H1 (cell line): ENCODE measurements around the gene GBGT1. TPM values are rescaled to one million over a fixed set of nuclear protein-coding genes. Genes with fewer than 3 reads are reported as not detected.

Experiments used
- BCL11A ChIP-seq, 2 experiments: IDR thresholded peaks; one replicate each; pipeline ENCODE4 v1.6.1; 2011; ENCODE audit warnings: low read depth in 2 of 2, low read length in 2 of 2, mild to moderate bottlenecking in 2 of 2
- FOSL1 ChIP-seq: IDR thresholded peaks from 2 replicates; pipeline ENCODE4 v1.6.1; 2011; ENCODE audit warnings: mild to moderate bottlenecking, low read depth, low read length, moderate library complexity; ENCODE audit not compliant: insufficient read depth
- HDAC2 ChIP-seq, 2 experiments: fragments of 300-600 bp in 1 of 2; sonication (generic) in 1 of 2; IDR thresholded peaks; 2 replicates each; pipeline ENCODE4 v1.6.1; 2011 to 2012; ENCODE audit warnings: low read depth in 2 of 2, low read length in 2 of 2, mild to moderate bottlenecking in 2 of 2, moderate library complexity in 2 of 2, borderline replicate concordance in 1 of 2, inconsistent platforms in 1 of 2
- JUND ChIP-seq: IDR thresholded peaks from 2 replicates; pipeline ENCODE4 v1.6.1; 2011; ENCODE audit warnings: mild to moderate bottlenecking, improper control_type of control experiment, low read length
- POU5F1 ChIP-seq: IDR thresholded peaks from 2 replicates; pipeline ENCODE4 v1.6.1; 2011; ENCODE audit warnings: low read depth, mild to moderate bottlenecking, low read length, moderate library complexity
- SP4 ChIP-seq: IDR thresholded peaks from 2 replicates; pipeline ENCODE4 v1.6.1; 2012; ENCODE audit warnings: low read length, inconsistent platforms
- ZNF274 ChIP-seq: IDR thresholded peaks from 2 replicates; pipeline ENCODE4 v1.7.0; 2012; ENCODE audit warnings: low read length, borderline replicate concordance; ENCODE audit errors: extremely low read depth
- polyA plus RNA-seq, 7 experiments: library from polyadenylated mRNA; depleted of rRNA in 3 of 7; stranded (reverse) in 5 of 7; unstranded in 2 of 7; fragments of >200 nt in 5 of 7; fragments of 200-250 nt in 2 of 7; gene quantifications; 1 replicate in 5 of 7; 2 replicates in 1 of 7; 4 replicates in 1 of 7; pipeline versions ENCODE4 v1.2.1 to v1.2.3, GENCODE V29; 2011 to 2013; ENCODE audit warnings: missing spikeins in 2 of 7, mixed read lengths in 2 of 7
- total RNA-seq: library from RNA; stranded (reverse); fragmentation: NEBNext Ultra II Directional; extraction: Animal tissue kit (Norgen Biotek cat#: 25700); gene quantifications from 2 replicates; pipeline ENCODE4 v1.2.1, GENCODE V29; 2021

GBGT1 gene
- total and polyA plus RNA-seq, 2 of the 8 experiments (the other 6 are each of a cell fraction or from before 2014, with no cell fraction given), result 7.1 to 9.7 TPM

DNA sequence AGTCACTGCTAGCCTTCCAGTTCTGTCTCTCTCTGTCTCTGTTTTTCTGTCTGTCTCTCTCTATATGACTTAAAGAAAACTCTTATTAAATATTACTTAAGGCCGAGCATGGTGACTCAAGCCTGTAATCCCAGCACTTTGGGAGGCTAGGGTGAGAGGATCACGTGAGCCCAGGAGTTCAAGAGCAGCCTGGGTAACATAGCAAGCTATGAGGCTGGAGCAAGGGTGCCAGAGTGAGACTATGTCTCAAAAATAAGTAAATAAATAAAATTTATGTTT is 1.7 kb upstream of the GBGT1 start (continued):
- TF ChIP-seq ZNF274 (no peak), FOSL1 (no peak), BCL11A (IDR thresholded peaks at IDR 0.05; ENCODE audit: low read depth in 2 of 2, low read length in 2 of 2) (no peak), JUND (no peak), HDAC2 (IDR thresholded peaks at IDR 0.05; ENCODE audit: borderline replicate concordance in 1 of 2, low read depth in 2 of 2, low read length in 2 of 2) (no peak), POU5F1 (no peak), SP4 (no peak)
